Measurements from ENCODE around the gene FTO.
"Not testable (repeated sequence)": the region's sequence is repeated elsewhere in the genome, so short reads cannot be mapped to it uniquely, and the experiment has no call there.

Gene FTO

GRCh38 chr16:53672461-53672860 lies 31.5 kb upstream of the FTO start:
- no peak overlapping the region for H3K4me3 ChIP-seq (ENCODE audit: control insufficient read depth, low read depth, low read length)
- no peak for DNase-seq (ENCODE audit: low read depth)

GRCh38 chr16:53673189-53673588 lies 30.8 kb upstream of the FTO start:
- TF ChIP-seq CTCF (IDR thresholded peaks at IDR 0.05; ENCODE audit: control insufficient read depth, insufficient read depth, low read depth, low read length, missing control alignments): no peak
- H3K4me3 ChIP-seq (ENCODE audit: control insufficient read depth, low read depth, low read length): no peak overlapping the region
- DNase-seq (ENCODE audit: low read depth): no peak

More at GRCh38 chr16:53672461-53672860, 31.5 kb upstream of the FTO start:
- TF ChIP-seq CTCF (IDR thresholded peaks at IDR 0.05; ENCODE audit: control insufficient read depth, insufficient read depth, low read depth, low read length, missing control alignments): no peak

- no peak overlapping the region for H3K4me3 ChIP-seq (ENCODE audit: control insufficient read depth, low read depth, low read length)
- no peak for DNase-seq (ENCODE audit: low read depth)
- no peak for TF ChIP-seq CTCF (IDR thresholded peaks at IDR 0.05; ENCODE audit: control insufficient read depth, insufficient read depth, low read depth, low read length, missing control alignments)
Observed at GRCh38 chr16:53678155-53678554, 25.8 kb upstream of the FTO start.

GRCh38 chr16:53678756-53679343 lies 25.1 kb upstream of the FTO start:
- H3K4me3 ChIP-seq (ENCODE audit: control insufficient read depth, low read depth, low read length): no peak overlapping the region
- DNase-seq (ENCODE audit: low read depth): no peak
- TF ChIP-seq CTCF (IDR thresholded peaks at IDR 0.05; ENCODE audit: control insufficient read depth, insufficient read depth, low read depth, low read length, missing control alignments): no peak

- no peak overlapping the region for H3K4me3 ChIP-seq (ENCODE audit: control insufficient read depth, low read depth, low read length)
- no peak for DNase-seq (ENCODE audit: low read depth)
- no peak for TF ChIP-seq CTCF (IDR thresholded peaks at IDR 0.05; ENCODE audit: control insufficient read depth, insufficient read depth, low read depth, low read length, missing control alignments)
Observed at GRCh38 chr16:53680756-53681155, 23.2 kb upstream of the FTO start.

- DNase-seq (ENCODE audit: low read depth): no peak
- H3K4me3 ChIP-seq (ENCODE audit: control insufficient read depth, low read depth, low read length): no peak overlapping the region
- TF ChIP-seq CTCF (IDR thresholded peaks at IDR 0.05; ENCODE audit: control insufficient read depth, insufficient read depth, low read depth, low read length, missing control alignments): no peak
Observed at GRCh38 chr16:53681354-53681753, 22.6 kb upstream of the FTO start.

- not testable (repeated sequence) for H3K4me3 ChIP-seq (ENCODE audit: control insufficient read depth, low read depth, low read length); DNase-seq (ENCODE audit: low read depth)
Observed at GRCh38 chr16:53685334-53685733, 18.6 kb upstream of the FTO start.

All from AG09309 (cell line).